Ovary (tissue), 3 donors: ENCODE measurements around the gene CDCA7L.

Experiments
- EP300 ChIP-seq: sonication (generic); formaldehyde crosslinking; IDR thresholded peaks from one replicate; pipeline ENCODE4 v1.6.1; 2017; ENCODE audit warnings: antibody characterized with exemption
- TF ChIP-seq, protein P1 (sequence below), 3 donors: fragments of 450-650 bp in 2 of 3; fragments of 200-600 bp in 1 of 3; IDR thresholded peaks; one replicate each; pipeline versions ENCODE4 v1.5.1 to v1.8.0; 2016 to 2022; ENCODE audit warnings: antibody characterized with exemption in 3 of 3, mild to moderate bottlenecking in 1 of 3
- donor health status: DM: no; HTN: no; CAD: no.

DNA sequence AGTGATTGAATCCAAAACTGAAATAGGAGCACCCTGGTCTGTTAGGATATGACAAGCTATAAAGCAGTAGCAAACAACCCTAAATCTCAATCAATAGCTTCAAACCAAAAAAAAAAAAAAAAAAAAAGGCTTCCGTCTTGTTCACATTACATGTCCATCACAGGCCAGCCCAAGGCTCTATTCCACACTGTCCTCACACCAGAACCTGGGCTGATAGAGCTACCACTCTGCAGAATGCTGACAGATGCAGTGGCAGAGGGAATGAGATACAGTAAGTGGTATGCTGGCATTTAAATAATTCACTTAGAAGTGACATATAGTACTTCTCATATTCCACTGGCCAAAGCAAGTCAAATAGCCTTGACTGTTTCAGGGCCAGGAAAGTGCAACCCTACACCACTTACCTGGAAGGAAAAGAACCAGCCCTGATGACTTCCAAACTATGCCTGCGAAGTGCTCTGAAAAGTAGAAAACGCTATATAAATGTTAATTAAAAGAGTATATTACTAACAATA is 5.8 kb downstream of the CDCA7L start:
- TF ChIP-seq EP300, result no peak
- TF ChIP-seq, protein P1, sequence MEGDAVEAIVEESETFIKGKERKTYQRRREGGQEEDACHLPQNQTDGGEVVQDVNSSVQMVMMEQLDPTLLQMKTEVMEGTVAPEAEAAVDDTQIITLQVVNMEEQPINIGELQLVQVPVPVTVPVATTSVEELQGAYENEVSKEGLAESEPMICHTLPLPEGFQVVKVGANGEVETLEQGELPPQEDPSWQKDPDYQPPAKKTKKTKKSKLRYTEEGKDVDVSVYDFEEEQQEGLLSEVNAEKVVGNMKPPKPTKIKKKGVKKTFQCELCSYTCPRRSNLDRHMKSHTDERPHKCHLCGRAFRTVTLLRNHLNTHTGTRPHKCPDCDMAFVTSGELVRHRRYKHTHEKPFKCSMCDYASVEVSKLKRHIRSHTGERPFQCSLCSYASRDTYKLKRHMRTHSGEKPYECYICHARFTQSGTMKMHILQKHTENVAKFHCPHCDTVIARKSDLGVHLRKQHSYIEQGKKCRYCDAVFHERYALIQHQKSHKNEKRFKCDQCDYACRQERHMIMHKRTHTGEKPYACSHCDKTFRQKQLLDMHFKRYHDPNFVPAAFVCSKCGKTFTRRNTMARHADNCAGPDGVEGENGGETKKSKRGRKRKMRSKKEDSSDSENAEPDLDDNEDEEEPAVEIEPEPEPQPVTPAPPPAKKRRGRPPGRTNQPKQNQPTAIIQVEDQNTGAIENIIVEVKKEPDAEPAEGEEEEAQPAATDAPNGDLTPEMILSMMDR (IDR thresholded peaks at IDR 0.05), result no peak
